T-cell (primary cell): ENCODE measurements around the gene SYT4. TPM values are rescaled to one million over a fixed set of nuclear protein-coding genes. Genes with fewer than 3 reads are reported as not detected.
A peak's percentile ranks its signal among the peaks of the same experiment; 100 is the strongest.
"Not testable (repeated sequence)": the region's sequence is repeated elsewhere in the genome, so short reads cannot be mapped to it uniquely, and the experiment has no call there.

ENCODE experiments used
- ATAC-seq, 4 experiments: fragments of 200-7000 bp in 3 of 4; fragments of 150-1000 bp in 1 of 4; cut with Tn5 transposase; replicated peaks in 1 of 4; 1 replicate in 3 of 4; 2 replicates in 1 of 4; pipeline ENCODE4 v1.10.0; 2021; ENCODE audit warnings: moderate library complexity in 3 of 4, mild to moderate bottlenecking in 2 of 4, moderate number of reproducible peaks in 1 of 4
- CTCF ChIA-PET, 2 donors: fragments of 300-600 bp; sonication (Branson Sonifier 250); formaldehyde crosslinking; loops; one replicate each; lab custom pipeline; 2022; ENCODE audit warnings: antibody characterized with exemption in 2 of 2; lab: Charles Lee
- POLR2A ChIA-PET, 2 donors: fragments of 300-600 bp; sonication (Branson Sonifier 250); formaldehyde crosslinking; loops; one replicate each; lab custom pipeline; 2022; ENCODE audit warnings: antibody characterized with exemption in 2 of 2; lab: Charles Lee
- DNase-seq, 35 experiments: peaks; one replicate each; pipeline versions ENCODE4 v3.0.0 to v3.0.0-alpha.2; 2013 to 2023
- H3K27ac ChIP-seq: one replicate; pipeline ENCODE4 v1.5.1; 2013; ENCODE audit warnings: low read length
- H3K27me3 ChIP-seq, 2 experiments: replicated peaks in 1 of 2; 1 replicate in 1 of 2; 2 replicates in 1 of 2; pipeline versions ENCODE4 v1.6.1 to v1.7.0; 2013; ENCODE audit warnings: low read length in 1 of 2, mixed read lengths in 1 of 2; ENCODE audit not compliant: control insufficient read depth in 2 of 2, insufficient read depth in 2 of 2; ENCODE audit errors: extremely low read depth in 1 of 2
- H3K36me3 ChIP-seq, 2 donors: 1 replicate in 1 of 2; 2 replicates in 1 of 2; pipeline versions ENCODE4 v1.6.1 to v1.7.0; 2013; ENCODE audit warnings: low read length in 1 of 2; ENCODE audit not compliant: control insufficient read depth in 2 of 2, insufficient read depth in 1 of 2; ENCODE audit errors: extremely low read depth in 1 of 2
- H3K4me1 ChIP-seq, 2 experiments: 1 replicate in 1 of 2; 2 replicates in 1 of 2; pipeline versions ENCODE4 v1.6.1 to v1.7.0; 2013; ENCODE audit warnings: low read length in 2 of 2, mixed read lengths in 1 of 2; ENCODE audit not compliant: insufficient read depth in 2 of 2, control insufficient read depth in 1 of 2; ENCODE audit errors: extremely low read depth in 1 of 2
- H3K4me3 ChIP-seq, 2 donors: 1 replicate in 1 of 2; 2 replicates in 1 of 2; pipeline versions ENCODE4 v1.5.1 to v1.7.0; 2013; ENCODE audit warnings: mild to moderate bottlenecking in 2 of 2, low read length in 1 of 2, moderate library complexity in 1 of 2; ENCODE audit not compliant: control insufficient read depth in 1 of 2; ENCODE audit errors: extremely low read depth in 1 of 2
- H3K9me3 ChIP-seq: 2 replicates; pipeline ENCODE4 v1.7.0; 2013
- H3K27ac Mint-ChIP-seq, 2 donors: one replicate each; pipeline ENCODE4 v1.8.0; 2020 to 2021; ENCODE audit warnings: mild to moderate bottlenecking in 2 of 2, mixed read lengths in 2 of 2
- H3K27me3 Mint-ChIP-seq, 2 donors: one replicate each; pipeline ENCODE4 v1.8.0; 2021 to 2022; ENCODE audit warnings: mixed read lengths in 2 of 2
- H3K36me3 Mint-ChIP-seq: one replicate; pipeline ENCODE4 v1.8.0; 2021; ENCODE audit warnings: mixed read lengths
- H3K4me1 Mint-ChIP-seq, 3 donors: one replicate each; pipeline ENCODE4 v1.8.0; 2020 to 2022; ENCODE audit warnings: mixed read lengths in 3 of 3, mild to moderate bottlenecking in 1 of 3
- H3K4me3 Mint-ChIP-seq, 3 donors: one replicate each; pipeline ENCODE4 v1.8.0; 2020 to 2022; ENCODE audit warnings: mild to moderate bottlenecking in 3 of 3, mixed read lengths in 3 of 3, moderate library complexity in 3 of 3
- H3K9me3 Mint-ChIP-seq, 3 donors: one replicate each; pipeline ENCODE4 v1.8.0; 2020 to 2022; ENCODE audit warnings: mixed read lengths in 3 of 3
- WGBS: methylation state at CpG from one replicate; pipeline ENCODE4 v1.1.5; 2013; ENCODE audit warnings: missing lambda C conversion rate; ENCODE audit not compliant: insufficient coverage; 5-methylcytosine and 5-hydroxymethylcytosine counted together
- total RNA-seq, 35 experiments: library from RNA in 6 of 35; stranded (reverse) in 6 of 35; fragments of 120-200 nt in 1 of 35; gene quantifications; one replicate each; pipeline versions ENCODE4 v1.2.1 to v1.2.4 and lab custom pipeline; 2013 to 2026

The SYT4 gene
- total RNA-seq, result under 1 TPM in 2 of 5 donors, not detected in 3; 0.23 to 0.61 TPM
- total RNA-seq (2013), result not detected
- 0 to 1.5 (median 0.32) reads per million in 29 experiments for total RNA-seq (lab: John Stamatoyannopoulos, UW)

- CTCF ChIA-PET, result no interaction called here
- H3K4me1 ChIP-seq, result no peaks in the 10 kb centered on the region
Observed at GRCh38 chr18:43277164-43277600, at the start of gene SYT4. Gene SYT4, minus strand, starts transcription at chr18:43277490. Its CDS starts 209 bp downstream, at chr18:43277281.

GRCh38 chr18:43322132-43322531, 44.8 kb upstream of the SYT4 start:
- Histone ChIP-seq H3K36me3 (no peaks in the 10 kb centered on the region), H3K27ac (no peak overlapping the region), H3K4me1 (no peaks in the 10 kb centered on the region), H3K9me3 (no peaks in the 10 kb centered on the region), H3K27me3 (no peaks in the 10 kb centered on the region), H3K4me3 (no peak overlapping the region)
- Mint-ChIP-seq H3K9me3 (peaks cover 0 to 3% (median 0%) of the 10 kb centered on the region in 3 donors), H3K27ac (no peak overlapping the region), H3K4me1 (no peaks in the 10 kb centered on the region), H3K36me3 (no peaks in the 10 kb centered on the region), H3K4me3 (no peak overlapping the region), H3K27me3 (no peaks in the 10 kb centered on the region)
- ATAC-seq (no peak), DNase-seq (no peak)
- ChIA-PET CTCF (no interaction called here), POLR2A (no interaction called here)
- WGBS, result no CpG with 5 or more reads among the region's 1 CpG

More at GRCh38 chr18:43277164-43277600, at the start of gene SYT4:
- POLR2A ChIA-PET, result no interaction called here
- no peak within 1 kb of the TSS for H3K4me3 ChIP-seq
- no peaks in the 10 kb centered on the region for H3K9me3 Mint-ChIP-seq
- peaks cover 3 to 9% of the 10 kb centered on the region in 2 donors for H3K27me3 Mint-ChIP-seq
- H3K27ac Mint-ChIP-seq, result no peak within 1 kb of the TSS
- no peak within 1 kb of the TSS for H3K27ac ChIP-seq
- H3K36me3 Mint-ChIP-seq, result no peaks in the 10 kb centered on the region
- H3K9me3 ChIP-seq, result no peaks in the 10 kb centered on the region
- peaks cover 2 to 4% of the 10 kb centered on the region in 2 experiments for H3K27me3 ChIP-seq
- DNase-seq, result peak in 1 of 35 experiments; percentile 1
- no peak within 1 kb of the TSS for H3K4me3 Mint-ChIP-seq
- 8% methylated on average over 16 of the region's 20 CpGs for WGBS
- ATAC-seq, result no peak
- H3K36me3 ChIP-seq, result no peaks in the 10 kb centered on the region
- no peaks in the 10 kb centered on the region for H3K4me1 Mint-ChIP-seq

- ATAC-seq (no peak), DNase-seq (no peak)
- no peaks in the 10 kb centered on the region for H3K9me3 ChIP-seq
- ChIA-PET CTCF (no interaction called here), POLR2A (no interaction called here)
- no peaks in the 10 kb centered on the region for H3K4me1 ChIP-seq
- no peaks in the 10 kb centered on the region for H3K36me3 Mint-ChIP-seq
- no CpG with 5 or more reads among the region's 3 CpGs for WGBS
- H3K4me3 Mint-ChIP-seq, result no peak overlapping the region
- H3K4me3 ChIP-seq, result no peak overlapping the region
- H3K27me3 ChIP-seq, result no peaks in the 10 kb centered on the region
- no peak overlapping the region for H3K27ac Mint-ChIP-seq
- peaks cover 0 to 11% (median 6%) of the 10 kb centered on the region in 3 donors for H3K9me3 Mint-ChIP-seq
- H3K4me1 Mint-ChIP-seq, result no peaks in the 10 kb centered on the region
- H3K27ac ChIP-seq, result no peak overlapping the region
- H3K36me3 ChIP-seq, result no peaks in the 10 kb centered on the region
- H3K27me3 Mint-ChIP-seq, result no peaks in the 10 kb centered on the region
Observed at GRCh38 chr18:43314941-43315340, 37.7 kb upstream of the SYT4 start.

GRCh38 chr18:43312891-43313290, 35.6 kb upstream of the SYT4 start:
- Mint-ChIP-seq H3K27ac (no peak overlapping the region), H3K9me3 (peaks cover 0 to 11% (median 6%) of the 10 kb centered on the region in 3 donors), H3K27me3 (no peaks in the 10 kb centered on the region), H3K4me1 (no peaks in the 10 kb centered on the region), H3K4me3 (no peak overlapping the region), H3K36me3 (no peaks in the 10 kb centered on the region)
- Histone ChIP-seq H3K27ac (no peak overlapping the region), H3K36me3 (no peaks in the 10 kb centered on the region), H3K27me3 (no peaks in the 10 kb centered on the region), H3K4me3 (no peak overlapping the region), H3K9me3 (no peaks in the 10 kb centered on the region), H3K4me1 (no peaks in the 10 kb centered on the region)
- no CpG with 5 or more reads among the region's 1 CpG for WGBS
- ChIA-PET CTCF (no interaction called here), POLR2A (no interaction called here)
- ATAC-seq (no peak), DNase-seq (no peak)

- no CpG with 5 or more reads among the region's 1 CpG for WGBS
Observed at GRCh38 chr18:43310239-43310638, 32.9 kb upstream of the SYT4 start.

GRCh38 chr18:43303376-43303775, 26.1 kb upstream of the SYT4 start:
- Mint-ChIP-seq H3K27ac (no peak overlapping the region), H3K9me3 (peaks cover 0 to 7% (median 5%) of the 10 kb centered on the region in 3 donors), H3K4me3 (no peak overlapping the region), H3K4me1 (no peaks in the 10 kb centered on the region), H3K36me3 (no peaks in the 10 kb centered on the region), H3K27me3 (no peaks in the 10 kb centered on the region)
- POLR2A ChIA-PET, result no interaction called here
- Histone ChIP-seq H3K4me1 (no peaks in the 10 kb centered on the region), H3K27ac (no peak overlapping the region), H3K4me3 (no peak overlapping the region), H3K9me3 (no peaks in the 10 kb centered on the region), H3K36me3 (no peaks in the 10 kb centered on the region), H3K27me3 (no peaks in the 10 kb centered on the region)
- ATAC-seq (no peak), DNase-seq (no peak)
- WGBS, result no CpG with 5 or more reads among the region's 2 CpGs
- CTCF ChIA-PET, result no interaction called here

More at GRCh38 chr18:43310239-43310638, 32.9 kb upstream of the SYT4 start:
- ATAC-seq, result no peak
- H3K27ac Mint-ChIP-seq, result no peak overlapping the region
- H3K36me3 ChIP-seq, result no peaks in the 10 kb centered on the region
- ChIA-PET CTCF (no interaction called here), POLR2A (no interaction called here)
- no peaks in the 10 kb centered on the region for H3K4me1 ChIP-seq
- H3K9me3 ChIP-seq, result no peaks in the 10 kb centered on the region
- no peaks in the 10 kb centered on the region for H3K27me3 Mint-ChIP-seq
- no peak overlapping the region for H3K27ac ChIP-seq
- no peaks in the 10 kb centered on the region for H3K36me3 Mint-ChIP-seq
- peaks cover 0 to 7% (median 6%) of the 10 kb centered on the region in 3 donors for H3K9me3 Mint-ChIP-seq
- H3K4me1 Mint-ChIP-seq, result no peaks in the 10 kb centered on the region
- no peak for DNase-seq
- H3K4me3 ChIP-seq, result no peak overlapping the region
- no peak overlapping the region for H3K4me3 Mint-ChIP-seq
- no peaks in the 10 kb centered on the region for H3K27me3 ChIP-seq

GRCh38 chr18:43286187-43286586, 8.9 kb upstream of the SYT4 start:
- H3K4me3 ChIP-seq, POLR2A ChIA-PET, H3K27ac Mint-ChIP-seq, H3K36me3 Mint-ChIP-seq, H3K9me3 Mint-ChIP-seq, H3K27me3 Mint-ChIP-seq, H3K4me1 Mint-ChIP-seq, H3K27ac ChIP-seq, ATAC-seq, H3K4me3 Mint-ChIP-seq, DNase-seq, H3K36me3 ChIP-seq, H3K4me1 ChIP-seq, H3K27me3 ChIP-seq, H3K9me3 ChIP-seq: not testable (repeated sequence)
- WGBS, result 73% methylated on average over 5 of the region's 11 CpGs
- CTCF ChIA-PET, result interaction anchor here in 1 of 2 donors (0.6 kb wide), 1 partner anchor 41 kb away, joined by 3 read pairs; no protein-coding TSS in a partner anchor
